Measurements from ENCODE around the gene KRTAP1-1.

- TF ChIP-seq POLR2AphosphoS5 (IDR thresholded peaks at IDR 0.05) (no peak), POLR2A (IDR thresholded peaks at IDR 0.05; ENCODE audit: low read depth) (no peak)
These were observed 1.7 kb upstream of the KRTAP1-1 start for GRCh38 chr17:41042953-41043352.

Measured in esophagus muscularis mucosa (tissue), 2 donors.